ENCODE data around the gene MECP2. TPM values are rescaled to one million over a fixed set of nuclear protein-coding genes. Genes with fewer than 3 reads are reported as not detected.

MECP2 gene
- total RNA-seq, 1 experiment from 2014 or later, result 26.7 TPM

GRCh38 chrX:154046031-154046781 is 51.3 kb downstream of the MECP2 start:
- in situ Hi-C loops (cut with HindIII; ENCODE audit: low pct_unique_long_range_greater_than_20kb, low sequenced_read_pairs), result no loop called here
- no peak for DNase-seq (ENCODE audit: low read depth)

GRCh38 chrX:154044091-154044490 is 53.4 kb downstream of the MECP2 start:
- in situ Hi-C loops (cut with HindIII; ENCODE audit: low pct_unique_long_range_greater_than_20kb, low sequenced_read_pairs), result no loop called here
- DNase-seq (ENCODE audit: low read depth), result no peak

- DNase-seq (ENCODE audit: low read depth), result no peak
- in situ Hi-C loops (cut with HindIII; ENCODE audit: low pct_unique_long_range_greater_than_20kb, low sequenced_read_pairs), result no loop called here
These were observed 54.3 kb downstream of the MECP2 start for GRCh38 chrX:154043003-154043763.

GRCh38 chrX:154040863-154041262 is 56.7 kb downstream of the MECP2 start:
- DNase-seq (ENCODE audit: low read depth), result no peak
- in situ Hi-C loops (cut with HindIII; ENCODE audit: low pct_unique_long_range_greater_than_20kb, low sequenced_read_pairs), result no loop called here

- in situ Hi-C loops (cut with HindIII; ENCODE audit: low pct_unique_long_range_greater_than_20kb, low sequenced_read_pairs), result no loop called here
- DNase-seq (ENCODE audit: low read depth), result no peak
These were observed 57.2 kb downstream of the MECP2 start for GRCh38 chrX:154040307-154040756.

GRCh38 chrX:154039577-154039976 is 57.9 kb downstream of the MECP2 start:
- in situ Hi-C loops (cut with HindIII; ENCODE audit: low pct_unique_long_range_greater_than_20kb, low sequenced_read_pairs), result no loop called here

GRCh38 chrX:154038656-154039055 is 58.9 kb downstream of the MECP2 start:
- in situ Hi-C loops (cut with HindIII; ENCODE audit: low pct_unique_long_range_greater_than_20kb, low sequenced_read_pairs), result no loop called here
- no peak for DNase-seq (ENCODE audit: low read depth)

More at GRCh38 chrX:154039577-154039976, 57.9 kb downstream of the MECP2 start:
- no peak for DNase-seq (ENCODE audit: low read depth)

GRCh38 chrX:154037754-154038153 is 59.8 kb downstream of the MECP2 start:
- DNase-seq (ENCODE audit: low read depth), result no peak
- in situ Hi-C loops (cut with HindIII; ENCODE audit: low pct_unique_long_range_greater_than_20kb, low sequenced_read_pairs), result no loop called here

- no peak for DNase-seq (ENCODE audit: low read depth)
- in situ Hi-C loops (cut with HindIII; ENCODE audit: low pct_unique_long_range_greater_than_20kb, low sequenced_read_pairs), result no loop called here
These were observed 61.0 kb downstream of the MECP2 start for GRCh38 chrX:154036513-154036912.

GRCh38 chrX:154033848-154034247 is 63.7 kb downstream of the MECP2 start:
- in situ Hi-C loops (cut with HindIII; ENCODE audit: low pct_unique_long_range_greater_than_20kb, low sequenced_read_pairs), result no loop called here
- DNase-seq (ENCODE audit: low read depth), result no peak

GRCh38 chrX:154032653-154033052 is 64.9 kb downstream of the MECP2 start:
- no peak for DNase-seq (ENCODE audit: low read depth)
- in situ Hi-C loops (cut with HindIII; ENCODE audit: low pct_unique_long_range_greater_than_20kb, low sequenced_read_pairs), result no loop called here

GRCh38 chrX:154032160-154032559 is 65.4 kb downstream of the MECP2 start:
- no peak for DNase-seq (ENCODE audit: low read depth)
- in situ Hi-C loops (cut with HindIII; ENCODE audit: low pct_unique_long_range_greater_than_20kb, low sequenced_read_pairs), result no loop called here

- in situ Hi-C loops (cut with HindIII; ENCODE audit: low pct_unique_long_range_greater_than_20kb, low sequenced_read_pairs), result no loop called here
- no peak for DNase-seq (ENCODE audit: low read depth)
These were observed 66.7 kb downstream of the MECP2 start for GRCh38 chrX:154030715-154031305.

GRCh38 chrX:154030266-154030665 is 67.3 kb downstream of the MECP2 start:
- no peak for DNase-seq (ENCODE audit: low read depth)
- in situ Hi-C loops (cut with HindIII; ENCODE audit: low pct_unique_long_range_greater_than_20kb, low sequenced_read_pairs), result no loop called here

GRCh38 chrX:154029439-154029838 is 68.1 kb downstream of the MECP2 start:
- in situ Hi-C loops (cut with HindIII; ENCODE audit: low pct_unique_long_range_greater_than_20kb, low sequenced_read_pairs), result no loop called here
- no peak for DNase-seq (ENCODE audit: low read depth)

GRCh38 chrX:154028502-154029184 is 68.9 kb downstream of the MECP2 start:
- DNase-seq (ENCODE audit: low read depth), result no peak
- in situ Hi-C loops (cut with HindIII; ENCODE audit: low pct_unique_long_range_greater_than_20kb, low sequenced_read_pairs), result no loop called here

GRCh38 chrX:154027986-154028385 is 69.5 kb downstream of the MECP2 start:
- in situ Hi-C loops (cut with HindIII; ENCODE audit: low pct_unique_long_range_greater_than_20kb, low sequenced_read_pairs), result no loop called here
- DNase-seq (ENCODE audit: low read depth), result no peak

- no peak for DNase-seq (ENCODE audit: low read depth)
- in situ Hi-C loops (cut with HindIII; ENCODE audit: low pct_unique_long_range_greater_than_20kb, low sequenced_read_pairs), result no loop called here
These were observed 70.5 kb downstream of the MECP2 start for GRCh38 chrX:154027022-154027402.

Data from Caki2 (cell line).